H9 (cell line): ENCODE results near the gene LDLRAD4. TPM values are rescaled to one million over a fixed set of nuclear protein-coding genes. Genes with fewer than 3 reads are reported as not detected.

Experiments used
- DNase-seq: peaks from one replicate; pipeline ENCODE4 v3.0.0-alpha.2; 2017
- H2AFZ ChIP-seq: one replicate; pipeline ENCODE4 v1.6.1; 2013; ENCODE audit warnings: mild to moderate bottlenecking, low read length, control low read depth, moderate library complexity
- H2AK5ac ChIP-seq: 2 replicates; pipeline ENCODE4 v1.6.1; 2013; ENCODE audit warnings: low read length, control low read depth, mixed read lengths; ENCODE audit not compliant: insufficient read length
- H2BK120ac ChIP-seq: one replicate; pipeline ENCODE4 v1.6.1; 2013; ENCODE audit warnings: low read depth, mild to moderate bottlenecking, low read length, control low read depth, inconsistent platforms; ENCODE audit not compliant: poor library complexity, severe bottlenecking
- H2BK12ac ChIP-seq: 2 replicates; pipeline ENCODE4 v1.6.1; 2013; ENCODE audit warnings: low read length, control low read depth, mixed read lengths, low read depth; ENCODE audit not compliant: insufficient read length
- H2BK15ac ChIP-seq: 2 replicates; pipeline ENCODE4 v1.6.1; 2013; ENCODE audit warnings: low read depth, low read length, control low read depth
- H2BK20ac ChIP-seq: one replicate; pipeline ENCODE4 v1.6.1; 2013; ENCODE audit warnings: low read depth, mild to moderate bottlenecking, low read length, control low read depth, inconsistent platforms; ENCODE audit not compliant: poor library complexity, severe bottlenecking
- H2BK5ac ChIP-seq: 2 replicates; pipeline ENCODE4 v1.6.1; 2013; ENCODE audit warnings: low read length, control low read depth, mixed read lengths; ENCODE audit not compliant: insufficient read length
- H3K14ac ChIP-seq: 2 replicates; pipeline ENCODE4 v1.6.1; 2013; ENCODE audit warnings: low read length, control low read depth; ENCODE audit not compliant: insufficient read depth
- H3K18ac ChIP-seq: 2 replicates; pipeline ENCODE4 v1.6.1; 2013; ENCODE audit warnings: low read depth, mild to moderate bottlenecking, mixed read lengths, low read length, control low read depth; ENCODE audit not compliant: insufficient read length
- H3K23ac ChIP-seq: 2 replicates; pipeline ENCODE4 v1.6.1; 2013; ENCODE audit warnings: low read length, control low read depth, mixed read lengths, low read depth; ENCODE audit not compliant: insufficient read length
- H3K23me2 ChIP-seq: 2 replicates; pipeline ENCODE4 v1.6.1; 2013; ENCODE audit warnings: low read depth, mild to moderate bottlenecking, mixed read lengths, low read length, control low read depth; ENCODE audit not compliant: insufficient read length, poor library complexity, severe bottlenecking
- H3K27ac ChIP-seq: 2 replicates; pipeline ENCODE4 v1.5.1; 2013; ENCODE audit warnings: low read length, control low read depth, mixed read lengths, low read depth; ENCODE audit not compliant: insufficient read length
- H3K27me3 ChIP-seq: 2 replicates; pipeline ENCODE4 v1.6.1; 2013; ENCODE audit warnings: low read length, control low read depth, inconsistent platforms; ENCODE audit not compliant: insufficient read depth
- H3K4ac ChIP-seq: 2 replicates; pipeline ENCODE4 v1.6.1; 2013; ENCODE audit warnings: low read depth, mild to moderate bottlenecking, control low read depth, inconsistent platforms, low read length, moderate library complexity
- H3K4me1 ChIP-seq: 2 replicates; pipeline ENCODE4 v1.6.1; 2013; ENCODE audit warnings: low read length, control low read depth, inconsistent platforms; ENCODE audit not compliant: insufficient read depth
- H3K4me2 ChIP-seq: 2 replicates; pipeline ENCODE4 v1.6.1; 2013; ENCODE audit warnings: low read length, control low read depth, mixed read lengths; ENCODE audit not compliant: insufficient read length, insufficient read depth
- H3K56ac ChIP-seq: 2 replicates; pipeline ENCODE4 v1.6.1; 2013; ENCODE audit warnings: low read depth, mild to moderate bottlenecking, mixed read lengths, low read length, control low read depth; ENCODE audit not compliant: insufficient read length
- H3K79me1 ChIP-seq: 2 replicates; pipeline ENCODE4 v1.6.1; 2013; ENCODE audit warnings: low read depth, mild to moderate bottlenecking, moderate library complexity, low read length, control low read depth, inconsistent platforms; ENCODE audit not compliant: insufficient read depth, poor library complexity, severe bottlenecking
- H3K79me2 ChIP-seq: 2 replicates; pipeline ENCODE4 v1.6.1; 2013; ENCODE audit warnings: low read length, control low read depth, inconsistent platforms; ENCODE audit not compliant: insufficient read depth
- H3K9ac ChIP-seq: 2 replicates; pipeline ENCODE4 v1.6.1; 2013; ENCODE audit warnings: low read length, control low read depth, mixed read lengths; ENCODE audit not compliant: insufficient read length; ENCODE audit errors: extremely low read depth
- H3K9me3 ChIP-seq: one replicate; pipeline ENCODE4 v1.6.1; 2013; ENCODE audit warnings: low read depth, low read length, inconsistent platforms; ENCODE audit not compliant: control insufficient read depth
- H3T11ph ChIP-seq: one replicate; pipeline ENCODE4 v1.6.1; 2013; ENCODE audit warnings: mild to moderate bottlenecking, low read length, control low read depth, inconsistent platforms
- H4K20me1 ChIP-seq: one replicate; pipeline ENCODE4 v1.6.1; 2013; ENCODE audit not compliant: control insufficient read depth, insufficient read length, insufficient read depth
- H4K5ac ChIP-seq: 2 replicates; pipeline ENCODE4 v1.6.1; 2013; ENCODE audit warnings: low read depth, mild to moderate bottlenecking, mixed read lengths, low read length, control low read depth; ENCODE audit not compliant: insufficient read length
- H4K8ac ChIP-seq: replicated peaks from 2 replicates; pipeline ENCODE4 v1.6.1; 2013; ENCODE audit warnings: low read length, control low read depth, mixed read lengths, low read depth; ENCODE audit not compliant: insufficient read length
- H4K91ac ChIP-seq: 2 replicates; pipeline ENCODE4 v1.6.1; 2013; ENCODE audit warnings: low read depth, mild to moderate bottlenecking, moderate library complexity, mixed read lengths, low read length, control low read depth; ENCODE audit not compliant: insufficient read length
- H3K27ac Mint-ChIP-seq, 3 experiments: 2 replicates in 2 of 3; 3 replicates in 1 of 3; pipeline ENCODE4 v1.8.0; 2020 to 2021; ENCODE audit warnings: mixed read lengths in 3 of 3, mild to moderate bottlenecking in 1 of 3, moderate library complexity in 1 of 3
- H3K27me3 Mint-ChIP-seq: 2 replicates; pipeline ENCODE4 v1.8.0; 2021; ENCODE audit warnings: low read depth, mild to moderate bottlenecking, moderate library complexity, mixed read lengths
- H3K36me3 Mint-ChIP-seq, 3 experiments: 2 replicates in 2 of 3; 3 replicates in 1 of 3; pipeline ENCODE4 v1.8.0; 2020 to 2021; ENCODE audit warnings: low read depth in 3 of 3, mixed read lengths in 3 of 3; ENCODE audit not compliant: insufficient read depth in 1 of 3
- H3K4me1 Mint-ChIP-seq, 2 experiments: 2 replicates each; pipeline ENCODE4 v1.8.0; 2020; ENCODE audit warnings: mixed read lengths in 2 of 2
- H3K4me3 Mint-ChIP-seq, 2 experiments: 2 replicates in 1 of 2; 3 replicates in 1 of 2; pipeline ENCODE4 v1.8.0; 2020 to 2021; ENCODE audit warnings: mild to moderate bottlenecking in 2 of 2, mixed read lengths in 2 of 2, moderate library complexity in 1 of 2
- H3K9me3 Mint-ChIP-seq, 2 experiments: 2 replicates in 1 of 2; 3 replicates in 1 of 2; pipeline ENCODE4 v1.8.0; 2020; ENCODE audit warnings: mild to moderate bottlenecking in 2 of 2, mixed read lengths in 2 of 2, moderate library complexity in 1 of 2
- WGBS: extraction: QIAGEN DNeasy Blood & Tissue Kit; methylation state at CpG from one replicate; pipeline ENCODE4 v1.1.7; 2013; ENCODE audit warnings: missing lambda C conversion rate, low lambda C conversion rate, mixed read lengths; ENCODE audit not compliant: insufficient read length; ENCODE audit errors: extremely low coverage; 5-methylcytosine and 5-hydroxymethylcytosine counted together
- total RNA-seq: library from RNA; stranded (reverse); gene quantifications from 2 replicates; pipeline ENCODE4 v1.2.1, GENCODE V29; 2021
- TF ChIP-seq, protein P1 (sequence below): fragments of 200-600 bp; sonication (generic); conservative IDR thresholded peaks from 3 replicates; pipeline ENCODE4 v1.8.0; 2021; ENCODE audit warnings: antibody characterized with exemption, mild to moderate bottlenecking

The LDLRAD4 gene
- total RNA-seq, 1 experiment from 2014 or later = 3.9 TPM

- Histone ChIP-seq H2BK120ac (no peak overlapping the region), H3K56ac (no peak overlapping the region), H2AK5ac (no peak overlapping the region), H3K27ac (no peak overlapping the region), H3T11ph (no peak overlapping the region), H3K79me2 (no peaks in the 10 kb centered on the region), H2AFZ (no peak overlapping the region), H2BK5ac (no peak overlapping the region), H3K4me1 (0 out of 2 replicates have a peak, but pooled peaks cover 2% of the 10 kb centered on the region), H2BK15ac (no peak overlapping the region), H3K4me2 (no peak overlapping the region), H3K79me1 (no peaks in the 10 kb centered on the region), H3K23ac (no peak overlapping the region), H4K5ac (no peak overlapping the region), H2BK12ac (no peak overlapping the region), H3K9me3 (no peaks in the 10 kb centered on the region), H4K91ac (no peak overlapping the region), H3K14ac (no peak overlapping the region; the same call in 1 of the 2 replicates), H3K4ac (no peak overlapping the region), H3K27me3 (no peaks in the 10 kb centered on the region), H4K8ac (no peak overlapping the region), H3K18ac (no peak overlapping the region), H4K20me1 (no peaks in the 10 kb centered on the region), H2BK20ac (no peak overlapping the region), H3K23me2 (no peaks in the 10 kb centered on the region), H3K9ac (no peak overlapping the region)
- Mint-ChIP-seq H3K36me3 (no peaks in the 10 kb centered on the region; a peak in 1 of 7 replicates), H3K27ac (no peak overlapping the region; a peak in 1 of 7 replicates), H3K4me3 (no peak overlapping the region), H3K27me3 (peaks cover 17% of the 10 kb centered on the region), H3K4me1 (peaks cover 19 to 20% of the 10 kb centered on the region in 2 experiments), H3K9me3 (no peaks in the 10 kb centered on the region)
- no peak for DNase-seq
- no CpG with 5 or more reads among the region's 16 CpGs for WGBS
- TF ChIP-seq, protein P1, sequence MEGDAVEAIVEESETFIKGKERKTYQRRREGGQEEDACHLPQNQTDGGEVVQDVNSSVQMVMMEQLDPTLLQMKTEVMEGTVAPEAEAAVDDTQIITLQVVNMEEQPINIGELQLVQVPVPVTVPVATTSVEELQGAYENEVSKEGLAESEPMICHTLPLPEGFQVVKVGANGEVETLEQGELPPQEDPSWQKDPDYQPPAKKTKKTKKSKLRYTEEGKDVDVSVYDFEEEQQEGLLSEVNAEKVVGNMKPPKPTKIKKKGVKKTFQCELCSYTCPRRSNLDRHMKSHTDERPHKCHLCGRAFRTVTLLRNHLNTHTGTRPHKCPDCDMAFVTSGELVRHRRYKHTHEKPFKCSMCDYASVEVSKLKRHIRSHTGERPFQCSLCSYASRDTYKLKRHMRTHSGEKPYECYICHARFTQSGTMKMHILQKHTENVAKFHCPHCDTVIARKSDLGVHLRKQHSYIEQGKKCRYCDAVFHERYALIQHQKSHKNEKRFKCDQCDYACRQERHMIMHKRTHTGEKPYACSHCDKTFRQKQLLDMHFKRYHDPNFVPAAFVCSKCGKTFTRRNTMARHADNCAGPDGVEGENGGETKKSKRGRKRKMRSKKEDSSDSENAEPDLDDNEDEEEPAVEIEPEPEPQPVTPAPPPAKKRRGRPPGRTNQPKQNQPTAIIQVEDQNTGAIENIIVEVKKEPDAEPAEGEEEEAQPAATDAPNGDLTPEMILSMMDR = no peak
These were observed 152.6 kb downstream of the LDLRAD4 start for GRCh38 chr18:13370995-13371625.
